K562 (cell line): Measurements from ENCODE around the gene MDM4. TPM values are rescaled to one million over a fixed set of nuclear protein-coding genes. Genes with fewer than 3 reads are reported as not detected.
A peak's percentile ranks its signal among the peaks of the same experiment; 100 is the strongest.

Experiments used
- BACH1 ChIP-seq: fragments of 200-800 bp; sonication (Bioruptor generic); IDR thresholded peaks from 2 replicates; pipeline ENCODE4 v1.6.1; 2016; ENCODE audit warnings: missing genetic modification characterization, missing compliant biosample characterization
- DDX20 ChIP-seq: fragments of 450-650 bp; IDR thresholded peaks from 2 replicates; pipeline ENCODE4 v1.6.1; 2016; ENCODE audit warnings: missing genetic modification characterization, low read depth, mild to moderate bottlenecking, missing compliant biosample characterization, moderate library complexity
- GTF2E2 ChIP-seq: fragments of 200-800 bp; sonication (Bioruptor generic); IDR thresholded peaks from 2 replicates; pipeline ENCODE4 v1.6.1; 2016; ENCODE audit warnings: missing genetic modification characterization, missing compliant biosample characterization
- MEF2D ChIP-seq: conservative IDR thresholded peaks from 2 replicates; pipeline ENCODE4 v1.6.1; 2016; ENCODE audit warnings: low read depth, missing genetic modification characterization, missing compliant biosample characterization
- MXI1 ChIP-seq: IDR thresholded peaks from 2 replicates; pipeline ENCODE4 v1.6.1; 2011; ENCODE audit warnings: low read depth, mild to moderate bottlenecking, improper control_type of control experiment, low read length
- MYNN ChIP-seq, 2 experiments: sonication (generic); formaldehyde crosslinking in 1 of 2; IDR thresholded peaks; 2 replicates each; pipeline versions ENCODE4 v1.5.0 to v1.6.1; 2016 to 2020; ENCODE audit warnings: antibody characterized with exemption in 1 of 2, missing genetic modification reagents in 1 of 2
- OTX1 ChIP-seq: fragments of 450-650 bp; formaldehyde crosslinking; IDR thresholded peaks from 2 replicates; pipeline ENCODE4 v1.4.0; 2022; ENCODE audit warnings: mild to moderate bottlenecking
- POLR2AphosphoS2 ChIP-seq: IDR thresholded peaks from 2 replicates; pipeline ENCODE4 v1.6.1; 2012; ENCODE audit warnings: low read length, improper control_type of control experiment
- RBM34 ChIP-seq: fragments of 200-400 bp; formaldehyde crosslinking; IDR thresholded peaks from 2 replicates; pipeline ENCODE4 v1.6.1; 2018; ENCODE audit warnings: low read length, borderline replicate concordance; ENCODE audit not compliant: insufficient read depth
- SREBF1 ChIP-seq: fragments of 150-350 bp; IDR thresholded peaks from 2 replicates; pipeline ENCODE4 v1.6.1; 2014; ENCODE audit warnings: antibody characterized with exemption, low read depth, low read length, borderline replicate concordance
- TBP ChIP-seq: optimal IDR thresholded peaks from 2 replicates; pipeline ENCODE3; 2011; ENCODE audit warnings: low read depth, low read length, improper control_type of control experiment
- TGIF2 ChIP-seq: sonication (generic); formaldehyde crosslinking; IDR thresholded peaks from 2 replicates; pipeline ENCODE4 v1.8.1; 2022; ENCODE audit warnings: mild to moderate bottlenecking, missing genetic modification reagents, moderate library complexity
- ZNF707 ChIP-seq: fragments of 250-450 bp; sonication (Bioruptor Pico); conservative IDR thresholded peaks from 2 replicates; pipeline ENCODE4 v1.8.0; 2022; ENCODE audit warnings: inconsistent platforms, mild to moderate bottlenecking, moderate library complexity
- ZNF77 ChIP-seq: fragments of 250-450 bp; sonication (Bioruptor Pico); IDR thresholded peaks from 2 replicates; pipeline ENCODE4 v1.5.0; 2020
- ZSCAN29 ChIP-seq: fragments of 450-650 bp; IDR thresholded peaks from 2 replicates; pipeline ENCODE4 v1.6.1; 2017
- polyA plus RNA-seq, 8 experiments: library from polyadenylated mRNA; depleted of rRNA in 4 of 8; stranded (reverse) in 5 of 8; unstranded in 3 of 8; fragments of >200 nt; fragmentation: Nextera tagmentation in 2 of 8; fragmentation: Illumina TruSeq in 1 of 8; extraction: Ambion mirVana in 2 of 8; extraction: Trizol in 1 of 8; gene quantifications; 2 replicates each; pipeline versions ENCODE4 v1.2.1 to v1.2.3, GENCODE V29; 2011 to 2014; ENCODE audit warnings: inconsistent platforms in 1 of 8, missing spikeins in 1 of 8
- total RNA-seq, 7 experiments: library from RNA; depleted of rRNA in 6 of 7; stranded (reverse); fragments of >200 nt in 6 of 7; fragmentation: Illumina TruSeq in 2 of 7; extraction: Trizol in 2 of 7; gene quantifications; 2 replicates each; pipeline versions ENCODE4 v1.2.1 to v1.2.3, GENCODE V29; 2011 to 2021; ENCODE audit warnings: low replicate concordance in 1 of 7
- TF ChIP-seq, protein P1 (sequence below): fragments of 250-450 bp; sonication (Bioruptor Pico); IDR thresholded peaks from 2 replicates; pipeline ENCODE4 v1.8.0; 2022; ENCODE audit warnings: inconsistent platforms
- TF ChIP-seq, protein P2 (sequence below): fragments of 450-650 bp; IDR thresholded peaks from 2 replicates; pipeline ENCODE4 v1.6.1; 2016; ENCODE audit warnings: mild to moderate bottlenecking
- TF ChIP-seq, protein P3 (sequence below): sonication (generic); formaldehyde crosslinking; IDR thresholded peaks from 2 replicates; pipeline ENCODE4 v1.8.0; 2022; ENCODE audit warnings: missing genetic modification reagents, mild to moderate bottlenecking, borderline replicate concordance
- TF ChIP-seq, protein P4 (sequence below): fragments of 450-650 bp; formaldehyde crosslinking; IDR thresholded peaks from 2 replicates; pipeline ENCODE4 v1.4.0; 2022; ENCODE audit warnings: mild to moderate bottlenecking, moderate library complexity
- TF ChIP-seq, protein P5 (sequence below): sonication (generic); formaldehyde crosslinking; IDR thresholded peaks from 2 replicates; pipeline ENCODE4 v1.8.0; 2022; ENCODE audit warnings: mild to moderate bottlenecking, low read depth, missing genetic modification reagents

MDM4 gene
- total and polyA plus RNA-seq, 9 of the 15 experiments (the other 6 are each of a cell fraction or from before 2014, with no cell fraction given), result 3.3 to 61.7 (median 21.2) TPM

DNA sequence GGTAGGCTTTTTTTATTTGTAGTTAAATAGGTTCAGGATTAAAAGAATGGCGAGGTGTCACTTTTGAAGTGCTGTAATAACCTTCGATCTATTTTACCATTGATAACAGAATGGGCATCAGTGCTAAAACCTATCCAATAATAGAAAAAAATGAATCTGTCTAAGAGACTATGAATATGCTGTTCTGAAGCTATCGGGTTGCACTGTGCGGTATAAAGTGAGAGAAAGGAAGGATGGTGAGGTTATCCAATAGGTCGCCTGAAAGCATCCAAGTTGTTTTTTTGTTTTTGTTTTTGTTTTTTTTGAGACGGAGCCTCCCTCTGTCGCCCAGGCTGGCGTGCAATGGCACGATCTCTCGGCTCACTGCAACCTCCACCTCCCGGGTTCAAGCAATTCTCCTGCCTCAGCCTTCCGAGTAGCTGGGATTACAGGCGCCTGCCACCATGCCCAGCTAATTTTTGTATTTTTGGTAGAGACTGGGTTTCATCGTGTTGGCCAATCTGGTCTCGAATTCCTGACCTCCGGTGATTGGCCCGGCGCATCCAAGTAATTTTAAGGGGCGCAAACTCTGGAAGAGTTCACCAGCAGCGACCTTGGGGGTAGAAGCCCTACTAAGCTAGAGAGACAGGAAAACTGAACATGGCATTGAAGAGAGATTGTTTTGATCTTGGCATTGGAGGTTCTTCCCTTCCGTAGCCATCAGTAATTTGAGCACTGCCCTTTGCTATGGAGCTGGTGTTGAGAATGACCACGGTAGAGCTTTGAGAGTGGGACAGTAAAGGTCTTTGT is 8.7 kb upstream of the MDM4 start (continued):
- no peak for TF ChIP-seq POLR2AphosphoS2
- no peak for TF ChIP-seq RBM34
- TF ChIP-seq SREBF1, result 0 out of 2 replicates have a peak, but pooled peaks have one; percentile 14
- TF ChIP-seq TGIF2, result no peak
- TF ChIP-seq, protein P1, sequence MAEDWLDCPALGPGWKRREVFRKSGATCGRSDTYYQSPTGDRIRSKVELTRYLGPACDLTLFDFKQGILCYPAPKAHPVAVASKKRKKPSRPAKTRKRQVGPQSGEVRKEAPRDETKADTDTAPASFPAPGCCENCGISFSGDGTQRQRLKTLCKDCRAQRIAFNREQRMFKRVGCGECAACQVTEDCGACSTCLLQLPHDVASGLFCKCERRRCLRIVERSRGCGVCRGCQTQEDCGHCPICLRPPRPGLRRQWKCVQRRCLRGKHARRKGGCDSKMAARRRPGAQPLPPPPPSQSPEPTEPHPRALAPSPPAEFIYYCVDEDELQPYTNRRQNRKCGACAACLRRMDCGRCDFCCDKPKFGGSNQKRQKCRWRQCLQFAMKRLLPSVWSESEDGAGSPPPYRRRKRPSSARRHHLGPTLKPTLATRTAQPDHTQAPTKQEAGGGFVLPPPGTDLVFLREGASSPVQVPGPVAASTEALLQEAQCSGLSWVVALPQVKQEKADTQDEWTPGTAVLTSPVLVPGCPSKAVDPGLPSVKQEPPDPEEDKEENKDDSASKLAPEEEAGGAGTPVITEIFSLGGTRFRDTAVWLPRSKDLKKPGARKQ (CRISPR knock-in tag), result no peak
- TF ChIP-seq ZSCAN29, result no peak
- no peak; the same call in 1 of the 2 replicates for TF ChIP-seq GTF2E2 (tag)
- TF ChIP-seq OTX1, result 0 out of 2 replicates have a peak, but pooled peaks have one; percentile 47
- TF ChIP-seq, protein P2, sequence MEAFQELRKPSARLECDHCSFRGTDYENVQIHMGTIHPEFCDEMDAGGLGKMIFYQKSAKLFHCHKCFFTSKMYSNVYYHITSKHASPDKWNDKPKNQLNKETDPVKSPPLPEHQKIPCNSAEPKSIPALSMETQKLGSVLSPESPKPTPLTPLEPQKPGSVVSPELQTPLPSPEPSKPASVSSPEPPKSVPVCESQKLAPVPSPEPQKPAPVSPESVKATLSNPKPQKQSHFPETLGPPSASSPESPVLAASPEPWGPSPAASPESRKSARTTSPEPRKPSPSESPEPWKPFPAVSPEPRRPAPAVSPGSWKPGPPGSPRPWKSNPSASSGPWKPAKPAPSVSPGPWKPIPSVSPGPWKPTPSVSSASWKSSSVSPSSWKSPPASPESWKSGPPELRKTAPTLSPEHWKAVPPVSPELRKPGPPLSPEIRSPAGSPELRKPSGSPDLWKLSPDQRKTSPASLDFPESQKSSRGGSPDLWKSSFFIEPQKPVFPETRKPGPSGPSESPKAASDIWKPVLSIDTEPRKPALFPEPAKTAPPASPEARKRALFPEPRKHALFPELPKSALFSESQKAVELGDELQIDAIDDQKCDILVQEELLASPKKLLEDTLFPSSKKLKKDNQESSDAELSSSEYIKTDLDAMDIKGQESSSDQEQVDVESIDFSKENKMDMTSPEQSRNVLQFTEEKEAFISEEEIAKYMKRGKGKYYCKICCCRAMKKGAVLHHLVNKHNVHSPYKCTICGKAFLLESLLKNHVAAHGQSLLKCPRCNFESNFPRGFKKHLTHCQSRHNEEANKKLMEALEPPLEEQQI, result no peak
- TF ChIP-seq, protein P3, sequence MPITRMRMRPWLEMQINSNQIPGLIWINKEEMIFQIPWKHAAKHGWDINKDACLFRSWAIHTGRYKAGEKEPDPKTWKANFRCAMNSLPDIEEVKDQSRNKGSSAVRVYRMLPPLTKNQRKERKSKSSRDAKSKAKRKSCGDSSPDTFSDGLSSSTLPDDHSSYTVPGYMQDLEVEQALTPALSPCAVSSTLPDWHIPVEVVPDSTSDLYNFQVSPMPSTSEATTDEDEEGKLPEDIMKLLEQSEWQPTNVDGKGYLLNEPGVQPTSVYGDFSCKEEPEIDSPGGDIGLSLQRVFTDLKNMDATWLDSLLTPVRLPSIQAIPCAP (CRISPR knock-in tag), result no peak
- TF ChIP-seq ZNF707 (CRISPR knock-in tag), result no peak
- TF ChIP-seq, protein P4, sequence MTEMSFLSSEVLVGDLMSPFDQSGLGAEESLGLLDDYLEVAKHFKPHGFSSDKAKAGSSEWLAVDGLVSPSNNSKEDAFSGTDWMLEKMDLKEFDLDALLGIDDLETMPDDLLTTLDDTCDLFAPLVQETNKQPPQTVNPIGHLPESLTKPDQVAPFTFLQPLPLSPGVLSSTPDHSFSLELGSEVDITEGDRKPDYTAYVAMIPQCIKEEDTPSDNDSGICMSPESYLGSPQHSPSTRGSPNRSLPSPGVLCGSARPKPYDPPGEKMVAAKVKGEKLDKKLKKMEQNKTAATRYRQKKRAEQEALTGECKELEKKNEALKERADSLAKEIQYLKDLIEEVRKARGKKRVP, result no peak
- no peak for TF ChIP-seq MEF2D (tag)
- TF ChIP-seq BACH1 (tag), result 0 out of 2 replicates have a peak, but pooled peaks have one; percentile 30
- no peak for TF ChIP-seq MYNN (IDR thresholded peaks at IDR 0.05)
- TF ChIP-seq MYNN (CRISPR knock-in tag; IDR thresholded peaks at IDR 0.05), result no peak
- TF ChIP-seq DDX20, result no peak
- no peak for TF ChIP-seq MXI1
- TF ChIP-seq ZNF77 (CRISPR knock-in tag), result no peak
- TF ChIP-seq, protein P5, sequence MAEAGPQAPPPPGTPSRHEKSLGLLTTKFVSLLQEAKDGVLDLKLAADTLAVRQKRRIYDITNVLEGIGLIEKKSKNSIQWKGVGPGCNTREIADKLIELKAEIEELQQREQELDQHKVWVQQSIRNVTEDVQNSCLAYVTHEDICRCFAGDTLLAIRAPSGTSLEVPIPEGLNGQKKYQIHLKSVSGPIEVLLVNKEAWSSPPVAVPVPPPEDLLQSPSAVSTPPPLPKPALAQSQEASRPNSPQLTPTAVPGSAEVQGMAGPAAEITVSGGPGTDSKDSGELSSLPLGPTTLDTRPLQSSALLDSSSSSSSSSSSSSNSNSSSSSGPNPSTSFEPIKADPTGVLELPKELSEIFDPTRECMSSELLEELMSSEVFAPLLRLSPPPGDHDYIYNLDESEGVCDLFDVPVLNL (CRISPR knock-in tag), result no peak
- no peak for TF ChIP-seq TBP
